HepG2 (cell line): ENCODE data around the gene EEF1A1. TPM values are rescaled to one million over a fixed set of nuclear protein-coding genes. Genes with fewer than 3 reads are reported as not detected.

ENCODE experiments used
- ATAC-seq: fragments of 200-7000 bp; cut with Tn5 transposase; 3 replicates; pipeline ENCODE4 v1.9.1; 2020; ENCODE audit warnings: mild to moderate bottlenecking, moderate library complexity
- BruUV-seq: library from RNA; stranded (reverse); fragments of 400-500 nt; replicated peaks from 2 replicates; lab custom pipeline; 2021; lab: Mats Ljungman, UMichigan
- CTCF ChIA-PET: fragments of 300-600 bp; formaldehyde crosslinking; extraction: SDS; loops from one replicate; lab custom pipeline; 2021; ENCODE audit warnings: low total read pairs, inconsistent platforms, low intra/inter-chr PET ratio; lab: Yijun Ruan, JAX
- POLR2A ChIA-PET: fragments of 350-600 bp; sonication (Branson Sonifier 250); formaldehyde crosslinking; loops from one replicate; lab custom pipeline; 2020; ENCODE audit warnings: antibody characterized with exemption, inconsistent platforms; lab: Yijun Ruan, JAX
- DNase-seq: peaks from one replicate; pipeline ENCODE4 v3.0.0-alpha.2; 2015; ENCODE audit warnings: low spot score
- FAIRE-seq: peaks from 3 replicates; lab custom pipeline; 2011; peaks lifted over from hg19 to GRCh38; lab: Jason Lieb, UNC
- H2AFZ ChIP-seq: one replicate; pipeline ENCODE4 v1.6.1; 2011; ENCODE audit warnings: low read length, inconsistent platforms
- H3K27ac ChIP-seq: fragments of 300-600 bp; 3 replicates; pipeline ENCODE4 v1.8.0; 2011; ENCODE audit warnings: mixed run types, mild to moderate bottlenecking, mixed read lengths, low read length, inconsistent platforms; ENCODE audit not compliant: insufficient read depth; ENCODE audit errors: extremely low read length
- H3K27me3 ChIP-seq, 2 experiments: fragments of 200-600 bp in 1 of 2; 2 replicates in 1 of 2; 3 replicates in 1 of 2; pipeline versions ENCODE4 v1.6.0 to v1.8.0; 2011; ENCODE audit warnings: low read length in 2 of 2, mild to moderate bottlenecking in 2 of 2, moderate library complexity in 2 of 2, inconsistent platforms in 1 of 2; ENCODE audit not compliant: insufficient read depth in 2 of 2, control insufficient read depth in 1 of 2
- H3K36me3 ChIP-seq, 2 experiments: fragments of 200-600 bp in 1 of 2; replicated peaks in 1 of 2; 2 replicates in 1 of 2; 3 replicates in 1 of 2; pipeline versions ENCODE4 v1.5.1 to v1.8.0; 2011; ENCODE audit warnings: low read length in 2 of 2, inconsistent platforms in 1 of 2; ENCODE audit not compliant: insufficient read depth in 2 of 2, control insufficient read depth in 1 of 2
- H3K4me1 ChIP-seq: 2 replicates; pipeline ENCODE4 v1.5.1; 2012; ENCODE audit warnings: low read length, inconsistent platforms; ENCODE audit not compliant: insufficient read depth
- H3K4me2 ChIP-seq: 2 replicates; pipeline ENCODE4 v1.6.0; 2011; ENCODE audit warnings: low read depth, low read length, inconsistent platforms
- H3K4me3 ChIP-seq, 3 experiments: fragments of 200-600 bp in 1 of 3; sonication (generic), shearing (Covaris generic) in 1 of 3; replicated peaks in 1 of 3; 2 replicates each; pipeline ENCODE4 v1.5.1; 2011 to 2016; ENCODE audit warnings: low read length in 3 of 3, inconsistent platforms in 2 of 3, low read depth in 2 of 3, mild to moderate bottlenecking in 2 of 3, control low read depth in 1 of 3, mixed read lengths in 1 of 3; ENCODE audit not compliant: insufficient read depth in 1 of 3
- H3K79me2 ChIP-seq: one replicate; pipeline ENCODE4 v1.6.1; 2011; ENCODE audit warnings: low read length, inconsistent platforms; ENCODE audit not compliant: insufficient read depth
- H3K9ac ChIP-seq: 2 replicates; pipeline ENCODE4 v1.6.0; 2011; ENCODE audit warnings: mild to moderate bottlenecking, low read depth, low read length, inconsistent platforms; ENCODE audit not compliant: insufficient read depth
- H3K9me3 ChIP-seq: 2 replicates; pipeline ENCODE4 v1.5.1; 2012; ENCODE audit warnings: mild to moderate bottlenecking, low read length
- H4K20me1 ChIP-seq: 2 replicates; pipeline ENCODE4 v1.6.0; 2011; ENCODE audit warnings: inconsistent platforms, mild to moderate bottlenecking, low read length, moderate library complexity; ENCODE audit not compliant: insufficient read depth
- FOXP4 ChIP-seq: sonication (generic); formaldehyde crosslinking; IDR thresholded peaks from 2 replicates; pipeline ENCODE4 v1.4.0; 2020; ENCODE audit warnings: missing genetic modification reagents
- GABPA ChIP-seq, 2 experiments: IDR thresholded peaks; 2 replicates each; pipeline ENCODE4 v1.6.1; 2011 to 2016; ENCODE audit warnings: low read depth in 2 of 2, low read length in 1 of 2, missing biosample characterization in 1 of 2, missing genetic modification characterization in 1 of 2
- GATA4 ChIP-seq: sonication (generic); IDR thresholded peaks from 2 replicates; pipeline ENCODE4 v1.6.1; 2016; ENCODE audit warnings: antibody characterized with exemption, low read depth, borderline replicate concordance
- KDM6A ChIP-seq: IDR thresholded peaks from 2 replicates; pipeline ENCODE4 v1.6.1; 2016; ENCODE audit warnings: low read depth
- NONO ChIP-seq, 2 experiments: fragments of 450-650 bp in 1 of 2; sonication (generic) in 1 of 2; formaldehyde crosslinking in 1 of 2; IDR thresholded peaks in 1 of 2; conservative IDR thresholded peaks in 1 of 2; 2 replicates each; pipeline versions ENCODE4 v1.6.1 to v1.8.0; 2017 to 2022; ENCODE audit warnings: mild to moderate bottlenecking in 1 of 2, missing genetic modification reagents in 1 of 2, moderate library complexity in 1 of 2
- PHF20 ChIP-seq: sonication (generic); formaldehyde crosslinking; IDR thresholded peaks from 2 replicates; pipeline ENCODE4 v1.5.0; 2020; ENCODE audit warnings: mild to moderate bottlenecking, missing genetic modification reagents
- POLR2A ChIP-seq, 2 experiments: IDR thresholded peaks; 2 replicates each; pipeline ENCODE4 v1.6.1; 2011; ENCODE audit warnings: low read depth in 2 of 2, low read length in 2 of 2, mild to moderate bottlenecking in 1 of 2, moderate library complexity in 1 of 2; ENCODE audit not compliant: insufficient read depth in 1 of 2
- RFXAP ChIP-seq: sonication (generic); formaldehyde crosslinking; IDR thresholded peaks from 2 replicates; pipeline ENCODE4 v1.4.0; 2020; ENCODE audit warnings: missing genetic modification reagents, borderline replicate concordance
- RXRA ChIP-seq: sonication (generic); formaldehyde crosslinking; IDR thresholded peaks from 2 replicates; pipeline ENCODE4 v1.5.1; 2020; ENCODE audit warnings: missing genetic modification reagents
- TARDBP ChIP-seq: sonication (generic); formaldehyde crosslinking; IDR thresholded peaks from 2 replicates; pipeline ENCODE4 v1.8.0; 2022; ENCODE audit warnings: mild to moderate bottlenecking, missing genetic modification reagents
- ZFYVE20 ChIP-seq: sonication (generic); formaldehyde crosslinking; IDR thresholded peaks from 2 replicates; pipeline ENCODE4 v1.8.0; 2023; ENCODE audit warnings: low read depth, mild to moderate bottlenecking, moderate library complexity, missing genetic modification reagents, borderline replicate concordance
- ZKSCAN1 ChIP-seq: fragments of 150-350 bp; IDR thresholded peaks from 2 replicates; pipeline ENCODE4 v1.6.1; 2014; ENCODE audit warnings: low read length
- ZNF12 ChIP-seq: sonication (generic); formaldehyde crosslinking; IDR thresholded peaks from 2 replicates; pipeline ENCODE4 v1.5.0; 2020; ENCODE audit warnings: missing genetic modification reagents
- ZNF264 ChIP-seq: sonication (generic); formaldehyde crosslinking; IDR thresholded peaks from 2 replicates; pipeline ENCODE4 v1.4.0; 2020; ENCODE audit warnings: missing genetic modification reagents
- ZNF335 ChIP-seq: sonication (generic); formaldehyde crosslinking; IDR thresholded peaks from 2 replicates; pipeline ENCODE4 v1.4.0; 2020; ENCODE audit warnings: missing genetic modification reagents
- ZNF652 ChIP-seq: IDR thresholded peaks from 2 replicates; pipeline ENCODE4 v1.6.1; 2016; ENCODE audit warnings: low read depth, borderline replicate concordance
- WGBS: methylation state at CpG from one replicate; pipeline ENCODE4 v1.1.6; 2017; ENCODE audit warnings: low lambda C conversion rate; 5-methylcytosine and 5-hydroxymethylcytosine counted together
- in situ Hi-C: cut with HindIII; loops from 2 replicates; pipeline ENCODE4 v1.10.0; 2017; ENCODE audit warnings: low pct_unique_long_range_greater_than_20kb; ENCODE audit not compliant: extremely low pct_ligation_motif_present
- intact Hi-C: fragments of 100-400 bp; cut with micrococcal nuclease; formaldehyde crosslinking; loops from one replicate; pipeline ENCODE4 v1.10.0; 2022; ENCODE audit not compliant: unreplicated experiment
- polyA plus RNA-seq, 8 experiments: library from polyadenylated mRNA; depleted of rRNA in 3 of 8; stranded (reverse) in 7 of 8; unstranded in 1 of 8; fragments of >200 nt; fragmentation: Illumina TruSeq in 4 of 8; extraction: Trizol in 4 of 8; gene quantifications; 2 replicates each; pipeline versions ENCODE4 v1.2.1 to v1.2.3, GENCODE V29; 2011 to 2016; ENCODE audit warnings: low read depth in 4 of 8, missing spikeins in 1 of 8, mixed read lengths in 1 of 8; ENCODE audit not compliant: insufficient read depth in 1 of 8
- total RNA-seq, 5 experiments: library from RNA; depleted of rRNA; stranded (reverse); fragments of >200 nt; fragmentation: Illumina TruSeq; extraction: Trizol; gene quantifications; 2 replicates each; pipeline ENCODE4 v1.2.3, GENCODE V29; 2016; ENCODE audit warnings: low read depth in 1 of 5
- TF ChIP-seq, protein P1 (sequence below): sonication (generic); formaldehyde crosslinking; IDR thresholded peaks from 2 replicates; pipeline ENCODE4 v1.4.0; 2020; ENCODE audit warnings: missing genetic modification reagents

The EEF1A1 gene
- total and polyA plus RNA-seq, 2 of the 13 experiments (the other 11 are each of a cell fraction or from before 2014, with no cell fraction given): 13,726 to 17,172 TPM

GRCh38 chr6:73566954-73567591 is 46.2 kb upstream of the EEF1A1 start:
- Histone ChIP-seq H3K27ac (peak overlapping the region; percentile 90), H3K79me2 (no peaks in the 10 kb centered on the region), H3K9ac (peak overlapping the region; percentile 73), H3K9me3 (no peaks in the 10 kb centered on the region), H3K4me2 (peak overlapping the region; percentile 83), H3K4me3 (peak overlapping the region; percentile 31 to 59 (median 32); a peak in 5 of 6 replicates), H3K36me3 (no peaks in the 10 kb centered on the region), H3K4me1 (peaks cover 61% of the 10 kb centered on the region), H4K20me1 (no peaks in the 10 kb centered on the region), H2AFZ (no peak overlapping the region), H3K27me3 (no peaks in the 10 kb centered on the region)
- peak; percentile 86 for ATAC-seq
- FAIRE-seq: peak; percentile 87
- in situ Hi-C loops (no loop called here), intact Hi-C loops (loop anchor here (1.0 to 5.0 kb wide), 3 partner anchors 13 to 45 kb away; partner anchors contain the start of gene EEF1A1)
- DNase-seq: peak; percentile 96
- under 1% methylated on average over 8 of the region's 8 CpGs for WGBS
- ChIA-PET CTCF (no interaction called here), POLR2A (interaction anchor here (0.6 to 6.0 kb wide), 14 partner anchors 10 to 105 kb away, joined by 3 to 130 read pairs (median 7); partner anchors contain the start of genes EEF1A1, MTO1 and SLC17A5)
- BruUV-seq: TSS peak; percentile 100
- peak; percentile 87 for TF ChIP-seq FOXP4 (CRISPR knock-in tag)
- TF ChIP-seq ZNF335 (CRISPR knock-in tag): peak; percentile 60; the same call in 1 of the 2 replicates
- peak; percentile 92; the same call in 1 of the 2 replicates for TF ChIP-seq TARDBP (CRISPR knock-in tag)
- TF ChIP-seq ZNF264: peak; percentile 94
- TF ChIP-seq, protein P1, sequence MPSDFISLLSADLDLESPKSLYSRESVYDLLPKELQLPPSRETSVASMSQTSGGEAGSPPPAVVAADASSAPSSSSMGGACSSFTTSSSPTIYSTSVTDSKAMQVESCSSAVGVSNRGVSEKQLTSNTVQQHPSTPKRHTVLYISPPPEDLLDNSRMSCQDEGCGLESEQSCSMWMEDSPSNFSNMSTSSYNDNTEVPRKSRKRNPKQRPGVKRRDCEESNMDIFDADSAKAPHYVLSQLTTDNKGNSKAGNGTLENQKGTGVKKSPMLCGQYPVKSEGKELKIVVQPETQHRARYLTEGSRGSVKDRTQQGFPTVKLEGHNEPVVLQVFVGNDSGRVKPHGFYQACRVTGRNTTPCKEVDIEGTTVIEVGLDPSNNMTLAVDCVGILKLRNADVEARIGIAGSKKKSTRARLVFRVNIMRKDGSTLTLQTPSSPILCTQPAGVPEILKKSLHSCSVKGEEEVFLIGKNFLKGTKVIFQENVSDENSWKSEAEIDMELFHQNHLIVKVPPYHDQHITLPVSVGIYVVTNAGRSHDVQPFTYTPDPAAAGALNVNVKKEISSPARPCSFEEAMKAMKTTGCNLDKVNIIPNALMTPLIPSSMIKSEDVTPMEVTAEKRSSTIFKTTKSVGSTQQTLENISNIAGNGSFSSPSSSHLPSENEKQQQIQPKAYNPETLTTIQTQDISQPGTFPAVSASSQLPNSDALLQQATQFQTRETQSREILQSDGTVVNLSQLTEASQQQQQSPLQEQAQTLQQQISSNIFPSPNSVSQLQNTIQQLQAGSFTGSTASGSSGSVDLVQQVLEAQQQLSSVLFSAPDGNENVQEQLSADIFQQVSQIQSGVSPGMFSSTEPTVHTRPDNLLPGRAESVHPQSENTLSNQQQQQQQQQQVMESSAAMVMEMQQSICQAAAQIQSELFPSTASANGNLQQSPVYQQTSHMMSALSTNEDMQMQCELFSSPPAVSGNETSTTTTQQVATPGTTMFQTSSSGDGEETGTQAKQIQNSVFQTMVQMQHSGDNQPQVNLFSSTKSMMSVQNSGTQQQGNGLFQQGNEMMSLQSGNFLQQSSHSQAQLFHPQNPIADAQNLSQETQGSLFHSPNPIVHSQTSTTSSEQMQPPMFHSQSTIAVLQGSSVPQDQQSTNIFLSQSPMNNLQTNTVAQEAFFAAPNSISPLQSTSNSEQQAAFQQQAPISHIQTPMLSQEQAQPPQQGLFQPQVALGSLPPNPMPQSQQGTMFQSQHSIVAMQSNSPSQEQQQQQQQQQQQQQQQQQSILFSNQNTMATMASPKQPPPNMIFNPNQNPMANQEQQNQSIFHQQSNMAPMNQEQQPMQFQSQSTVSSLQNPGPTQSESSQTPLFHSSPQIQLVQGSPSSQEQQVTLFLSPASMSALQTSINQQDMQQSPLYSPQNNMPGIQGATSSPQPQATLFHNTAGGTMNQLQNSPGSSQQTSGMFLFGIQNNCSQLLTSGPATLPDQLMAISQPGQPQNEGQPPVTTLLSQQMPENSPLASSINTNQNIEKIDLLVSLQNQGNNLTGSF: no peak
- peak; percentile 66 to 67 for TF ChIP-seq POLR2A (IDR thresholded peaks at IDR 0.05; ENCODE audit: insufficient read depth in 1 of 2, low read depth in 2 of 2, low read length in 2 of 2)
- TF ChIP-seq PHF20: no peak
- peak; percentile 77; the same call in 1 of the 2 replicates for TF ChIP-seq RFXAP (CRISPR knock-in tag)
- no peak for TF ChIP-seq ZFYVE20 (CRISPR knock-in tag)
- no peak for TF ChIP-seq GABPA (IDR thresholded peaks at IDR 0.05; ENCODE audit: low read depth, low read length)
- TF ChIP-seq GABPA (CRISPR knock-in tag; IDR thresholded peaks at IDR 0.05; ENCODE audit: low read depth): peak; percentile 47
- peak; percentile 62; the same call in 1 of the 2 replicates for TF ChIP-seq RXRA
- peak; percentile 78; the same call in 1 of the 2 replicates for TF ChIP-seq ZNF12 (CRISPR knock-in tag)
- 0 out of 2 replicates have a peak, but pooled peaks have one; percentile 29 for TF ChIP-seq ZKSCAN1
- TF ChIP-seq KDM6A (CRISPR knock-in tag): peak; percentile 87
- no peak for TF ChIP-seq NONO (IDR thresholded peaks at IDR 0.05)
- TF ChIP-seq NONO (CRISPR knock-in tag; conservative IDR thresholded peaks at IDR 0.05): peak; percentile 93
- TF ChIP-seq GATA4: 0 out of 2 replicates have a peak, but pooled peaks have one; percentile 20
- peak; percentile 28; the same call in 1 of the 2 replicates for TF ChIP-seq ZNF652 (CRISPR knock-in tag)
